Testis (tissue), 2 donors: Measurements from ENCODE around the gene IL15RA.

Experiments used
- POLR2A ChIP-seq: fragments of 450-650 bp; IDR thresholded peaks from one replicate; pipeline ENCODE4 v1.6.1; 2017; ENCODE audit warnings: antibody characterized with exemption, mild to moderate bottlenecking, moderate library complexity
- TF ChIP-seq, protein P1 (sequence below), 3 experiments: fragments of 450-650 bp in 2 of 3; fragments of 200-600 bp in 1 of 3; sonication (generic) in 1 of 3; IDR thresholded peaks; one replicate each; pipeline ENCODE4 v1.5.1; 2016 to 2019; ENCODE audit warnings: antibody characterized with exemption in 3 of 3, mild to moderate bottlenecking in 2 of 3, moderate library complexity in 1 of 3

DNA sequence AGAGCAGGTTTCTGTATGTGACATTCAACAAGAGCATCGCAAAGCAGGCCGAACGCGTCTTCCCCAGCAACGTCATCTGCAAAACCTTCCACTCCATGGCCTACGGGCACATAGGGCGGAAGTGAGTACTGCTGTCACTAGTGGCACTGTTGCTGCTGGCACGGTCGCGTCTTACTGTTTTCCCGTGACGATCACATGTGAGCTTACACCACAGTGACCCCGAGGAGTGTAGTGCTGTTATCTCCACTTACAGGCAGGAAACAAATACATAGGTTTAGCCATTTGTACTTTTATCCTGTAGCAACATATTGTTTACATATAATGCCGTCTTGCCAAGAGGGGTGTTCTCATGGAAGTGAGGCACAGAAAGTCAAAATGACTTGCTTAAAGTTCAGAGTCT lies 61.9 kb downstream of the IL15RA start:
- TF ChIP-seq, protein P1, sequence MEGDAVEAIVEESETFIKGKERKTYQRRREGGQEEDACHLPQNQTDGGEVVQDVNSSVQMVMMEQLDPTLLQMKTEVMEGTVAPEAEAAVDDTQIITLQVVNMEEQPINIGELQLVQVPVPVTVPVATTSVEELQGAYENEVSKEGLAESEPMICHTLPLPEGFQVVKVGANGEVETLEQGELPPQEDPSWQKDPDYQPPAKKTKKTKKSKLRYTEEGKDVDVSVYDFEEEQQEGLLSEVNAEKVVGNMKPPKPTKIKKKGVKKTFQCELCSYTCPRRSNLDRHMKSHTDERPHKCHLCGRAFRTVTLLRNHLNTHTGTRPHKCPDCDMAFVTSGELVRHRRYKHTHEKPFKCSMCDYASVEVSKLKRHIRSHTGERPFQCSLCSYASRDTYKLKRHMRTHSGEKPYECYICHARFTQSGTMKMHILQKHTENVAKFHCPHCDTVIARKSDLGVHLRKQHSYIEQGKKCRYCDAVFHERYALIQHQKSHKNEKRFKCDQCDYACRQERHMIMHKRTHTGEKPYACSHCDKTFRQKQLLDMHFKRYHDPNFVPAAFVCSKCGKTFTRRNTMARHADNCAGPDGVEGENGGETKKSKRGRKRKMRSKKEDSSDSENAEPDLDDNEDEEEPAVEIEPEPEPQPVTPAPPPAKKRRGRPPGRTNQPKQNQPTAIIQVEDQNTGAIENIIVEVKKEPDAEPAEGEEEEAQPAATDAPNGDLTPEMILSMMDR (IDR thresholded peaks at IDR 0.05), result no peak
- TF ChIP-seq POLR2A, result no peak
